Mesendoderm (in vitro differentiated cells): ENCODE data around the gene PRLH.

Source experiments
- DNase-seq: peaks from one replicate; pipeline ENCODE4 v3.0.0; 2013
- H2AK5ac ChIP-seq: 2 replicates; pipeline ENCODE4 v1.6.1; 2013; ENCODE audit warnings: low read length, inconsistent platforms
- H2BK120ac ChIP-seq: 2 replicates; pipeline ENCODE4 v1.6.1; 2013; ENCODE audit warnings: low read depth, mild to moderate bottlenecking, low read length, moderate library complexity, mixed read lengths
- H2BK15ac ChIP-seq: replicated peaks from 2 replicates; pipeline ENCODE4 v1.6.1; 2013; ENCODE audit warnings: low read depth, mild to moderate bottlenecking, moderate library complexity
- H2BK5ac ChIP-seq: 2 replicates; pipeline ENCODE4 v1.6.1; 2013; ENCODE audit warnings: low read length, inconsistent platforms
- H3K18ac ChIP-seq: 2 replicates; pipeline ENCODE4 v1.6.1; 2013; ENCODE audit warnings: mild to moderate bottlenecking, low read length, mixed read lengths
- H3K23ac ChIP-seq: one replicate; pipeline ENCODE4 v1.6.1; 2013; ENCODE audit warnings: low read length
- H3K27ac ChIP-seq: 2 replicates; pipeline ENCODE4 v1.5.1; 2013; ENCODE audit warnings: low read depth, mild to moderate bottlenecking, inconsistent platforms, low read length, moderate library complexity
- H3K27me3 ChIP-seq: 2 replicates; pipeline ENCODE4 v1.6.1; 2013; ENCODE audit warnings: low read length, control low read depth, mild to moderate bottlenecking, inconsistent platforms; ENCODE audit not compliant: insufficient read depth, poor library complexity
- H3K36me3 ChIP-seq: 2 replicates; pipeline ENCODE4 v1.6.1; 2013; ENCODE audit warnings: low read length, inconsistent platforms; ENCODE audit not compliant: control insufficient read depth, insufficient read depth
- H3K4ac ChIP-seq: one replicate; pipeline ENCODE4 v1.6.1; 2013; ENCODE audit warnings: low read depth, mild to moderate bottlenecking, low read length, moderate library complexity
- H3K4me1 ChIP-seq: 2 replicates; pipeline ENCODE4 v1.6.1; 2013; ENCODE audit warnings: low read depth, low read length, inconsistent platforms; ENCODE audit not compliant: control insufficient read depth
- H3K4me2 ChIP-seq: 2 replicates; pipeline ENCODE4 v1.6.1; 2013; ENCODE audit warnings: low read length
- H3K4me3 ChIP-seq: 2 replicates; pipeline ENCODE4 v1.5.1; 2013; ENCODE audit warnings: mild to moderate bottlenecking, low read length
- H3K56ac ChIP-seq: one replicate; pipeline ENCODE4 v1.6.1; 2013; ENCODE audit warnings: low read length
- H3K79me1 ChIP-seq: 2 replicates; pipeline ENCODE4 v1.6.1; 2013; ENCODE audit warnings: low read length, inconsistent platforms
- H3K79me2 ChIP-seq: 2 replicates; pipeline ENCODE4 v1.6.1; 2013; ENCODE audit warnings: mild to moderate bottlenecking, low read length; ENCODE audit not compliant: control insufficient read depth, insufficient read depth
- H3K9ac ChIP-seq: 2 replicates; pipeline ENCODE4 v1.6.1; 2013; ENCODE audit warnings: low read length, inconsistent platforms
- H4K5ac ChIP-seq: one replicate; pipeline ENCODE4 v1.6.1; 2013; ENCODE audit warnings: low read length
- H4K8ac ChIP-seq: one replicate; pipeline ENCODE4 v1.6.1; 2013; ENCODE audit warnings: low read depth, mild to moderate bottlenecking, control low read depth, low read length, moderate library complexity
- WGBS: extraction: QIAGEN DNeasy Blood & Tissue Kit; methylation state at CpG from one replicate; pipeline ENCODE4 v1.1.7; 2013; ENCODE audit warnings: low lambda C conversion rate, missing lambda C conversion rate; ENCODE audit not compliant: insufficient coverage; ENCODE audit errors: extremely low coverage; 5-methylcytosine and 5-hydroxymethylcytosine counted together

The PRLH gene

GRCh38 chr2:237590272-237591140 lies 24.1 kb downstream of the PRLH start, which contains the start of gene RAB17:
TSS of gene RAB17 (minus strand) at chr2:237590734. CDS start at chr2:237586154, 4,580 bp downstream.
- H2BK5ac ChIP-seq: peak within 1 kb of the TSS; percentile 82
- H3K9ac ChIP-seq: peak within 1 kb of the TSS; percentile 69
- H3K27me3 ChIP-seq: no peaks in the 10 kb centered on the region
- H3K23ac ChIP-seq: peak within 1 kb of the TSS; percentile 34
- no peaks in the 10 kb centered on the region for H3K36me3 ChIP-seq
- peak within 1 kb of the TSS; percentile 88 for H3K4ac ChIP-seq
- H3K79me1 ChIP-seq: peaks cover 5% of the 10 kb centered on the region
- peaks cover 39% of the 10 kb centered on the region for H3K4me1 ChIP-seq
- peak within 1 kb of the TSS; percentile 82 for H3K18ac ChIP-seq
- peak within 1 kb of the TSS; percentile 80 for H3K56ac ChIP-seq
- H2BK15ac ChIP-seq: peak within 1 kb of the TSS; percentile 14
- peak within 1 kb of the TSS; percentile 66 for H2AK5ac ChIP-seq
- DNase-seq: peak; percentile 84
- H3K4me2 ChIP-seq: peak within 1 kb of the TSS; percentile 18
- no CpG with 5 or more reads among the region's 16 CpGs for WGBS
- H3K27ac ChIP-seq: peak within 1 kb of the TSS; percentile 74
- H3K79me2 ChIP-seq: peaks cover 42% of the 10 kb centered on the region
- H3K4me3 ChIP-seq: peak within 1 kb of the TSS; percentile 42
- H4K8ac ChIP-seq: no peak within 1 kb of the TSS
- peak within 1 kb of the TSS; percentile 41 for H4K5ac ChIP-seq
- H2BK120ac ChIP-seq: peak within 1 kb of the TSS; percentile 22

GRCh38 chr2:237591141-237591881 lies 24.9 kb downstream of the PRLH start:
- no peak overlapping the region for H4K8ac ChIP-seq
- peak overlapping the region; percentile 52 for H3K9ac ChIP-seq
- peak overlapping the region; percentile 22 for H2BK120ac ChIP-seq
- H3K4ac ChIP-seq: peak overlapping the region; percentile 88
- H3K18ac ChIP-seq: peak overlapping the region; percentile 82
- no peaks in the 10 kb centered on the region for H3K36me3 ChIP-seq
- no peak overlapping the region for H3K4me3 ChIP-seq
- peak overlapping the region; percentile 41 for H4K5ac ChIP-seq
- peak overlapping the region; percentile 80 for H3K56ac ChIP-seq
- peak; percentile 86 for DNase-seq
- peak overlapping the region; percentile 74 for H3K27ac ChIP-seq
- WGBS: no CpG with 5 or more reads among the region's 19 CpGs
- H3K27me3 ChIP-seq: no peaks in the 10 kb centered on the region
- peaks cover 34% of the 10 kb centered on the region for H3K79me2 ChIP-seq
- H3K4me1 ChIP-seq: peaks cover 32% of the 10 kb centered on the region
- peak overlapping the region; percentile 34 for H3K23ac ChIP-seq
- H2BK15ac ChIP-seq: peak overlapping the region; percentile 14
- peak overlapping the region; percentile 66 for H2AK5ac ChIP-seq
- H2BK5ac ChIP-seq: peak overlapping the region; percentile 82
- peaks cover 3% of the 10 kb centered on the region for H3K79me1 ChIP-seq
- H3K4me2 ChIP-seq: peak overlapping the region; percentile 18

GRCh38 chr2:237592425-237592980 lies 26.1 kb downstream of the PRLH start:
- Histone ChIP-seq H2BK15ac (no peak overlapping the region), H4K8ac (no peak overlapping the region), H3K79me2 (peaks cover 22% of the 10 kb centered on the region), H3K4me3 (no peak overlapping the region), H3K56ac (peak overlapping the region; percentile 97), H3K18ac (peak overlapping the region; percentile 87), H3K23ac (peak overlapping the region; percentile 67), H3K36me3 (no peaks in the 10 kb centered on the region), H2BK120ac (peak overlapping the region; percentile 7), H3K4me2 (no peak overlapping the region), H3K4me1 (peaks cover 23% of the 10 kb centered on the region), H2AK5ac (peak overlapping the region; percentile 99), H3K27me3 (no peaks in the 10 kb centered on the region), H3K4ac (peak overlapping the region; percentile 96), H3K27ac (no peak overlapping the region), H3K9ac (peak overlapping the region; percentile 43), H4K5ac (no peak overlapping the region), H2BK5ac (peak overlapping the region; percentile 94), H3K79me1 (peaks cover 3% of the 10 kb centered on the region)
- no CpG with 5 or more reads among the region's 18 CpGs for WGBS
- DNase-seq: no peak

- H3K18ac ChIP-seq: peak overlapping the region; percentile 87
- H3K23ac ChIP-seq: peak overlapping the region; percentile 67
- peak overlapping the region; percentile 94 for H2BK5ac ChIP-seq
- H3K56ac ChIP-seq: peak overlapping the region; percentile 97
- H4K5ac ChIP-seq: no peak overlapping the region
- peaks cover 17% of the 10 kb centered on the region for H3K79me2 ChIP-seq
- no peak overlapping the region for H3K4me2 ChIP-seq
- no CpG with 5 or more reads among the region's 10 CpGs for WGBS
- peak overlapping the region; percentile 43 for H3K9ac ChIP-seq
- peak overlapping the region; percentile 96 for H3K27ac ChIP-seq
- H2BK15ac ChIP-seq: peak overlapping the region; percentile 20
- H2BK120ac ChIP-seq: peak overlapping the region; percentile 40
- H3K4me1 ChIP-seq: peaks cover 22% of the 10 kb centered on the region
- peak overlapping the region; percentile 96 for H3K4ac ChIP-seq
- peaks cover 3% of the 10 kb centered on the region for H3K79me1 ChIP-seq
- H3K27me3 ChIP-seq: no peaks in the 10 kb centered on the region
- no peak for DNase-seq
- no peak overlapping the region for H3K4me3 ChIP-seq
- no peak overlapping the region for H4K8ac ChIP-seq
- peak overlapping the region; percentile 99 for H2AK5ac ChIP-seq
- H3K36me3 ChIP-seq: no peaks in the 10 kb centered on the region
Measured at GRCh38 chr2:237593036-237593435, 26.7 kb downstream of the PRLH start.

GRCh38 chr2:237593596-237594320 lies 27.4 kb downstream of the PRLH start:
- Histone ChIP-seq H3K18ac (peak overlapping the region; percentile 87), H3K4me3 (no peak overlapping the region), H2BK120ac (peak overlapping the region; percentile 40), H3K79me1 (peaks cover 3% of the 10 kb centered on the region), H2BK5ac (peak overlapping the region; percentile 94), H4K5ac (no peak overlapping the region), H3K56ac (peak overlapping the region; percentile 97), H3K4me1 (peaks cover 22% of the 10 kb centered on the region), H3K27ac (peak overlapping the region; percentile 96), H3K36me3 (no peaks in the 10 kb centered on the region), H3K23ac (peak overlapping the region; percentile 32), H3K79me2 (peaks cover 12% of the 10 kb centered on the region), H2AK5ac (peak overlapping the region; percentile 99), H3K4me2 (no peak overlapping the region), H4K8ac (no peak overlapping the region), H2BK15ac (no peak overlapping the region), H3K9ac (peak overlapping the region; percentile 62), H3K4ac (peak overlapping the region; percentile 96), H3K27me3 (no peaks in the 10 kb centered on the region)
- peak; percentile 71 for DNase-seq
- no CpG with 5 or more reads among the region's 17 CpGs for WGBS
